Colonic mucosa (tissue), 4 donors: ENCODE measurements around the gene GMCL1. TPM values are rescaled to one million over a fixed set of nuclear protein-coding genes. Genes with fewer than 3 reads are reported as not detected.

Experiments used
- DNase-seq: peaks from one replicate; pipeline ENCODE4 v3.0.0-alpha.2; 2020
- H3K27ac ChIP-seq: fragments of 200-600 bp; one replicate; pipeline ENCODE4 v1.8.0; 2021
- H3K27me3 ChIP-seq: fragments of 200-600 bp; one replicate; pipeline ENCODE4 v1.8.0; 2021
- H3K36me3 ChIP-seq: fragments of 200-600 bp; one replicate; pipeline ENCODE4 v1.8.0; 2021
- H3K4me1 ChIP-seq: fragments of 200-600 bp; one replicate; pipeline ENCODE4 v1.8.0; 2021; ENCODE audit warnings: mild to moderate bottlenecking
- H3K4me3 ChIP-seq: fragments of 200-600 bp; one replicate; pipeline ENCODE4 v1.8.0; 2021
- H3K9ac ChIP-seq, 2 donors: one replicate each; pipeline ENCODE4 v1.7.0; 2013; ENCODE audit warnings: control low read depth in 2 of 2, low read depth in 2 of 2, low read length in 2 of 2
- H3K9me3 ChIP-seq: fragments of 200-600 bp; one replicate; pipeline ENCODE4 v1.8.0; 2021
- CTCF ChIP-seq: fragments of 200-600 bp; IDR thresholded peaks from one replicate; pipeline ENCODE4 v1.8.0; 2022; ENCODE audit warnings: antibody characterized with exemption, mild to moderate bottlenecking
- intact Hi-C: fragments of 100-400 bp; cut with DNase I; formaldehyde crosslinking; loops from one replicate; pipeline ENCODE4 v1.14.1; 2022
- total RNA-seq, 2 donors: library from RNA; stranded (reverse); fragmentation: NEBNext Ultra II Directional in 1 of 2; extraction: Animal tissue kit (Norgen Biotek cat#: 25700) in 1 of 2; gene quantifications; one replicate each; pipeline ENCODE4 v1.2.1, GENCODE V29; 2021
- donor health status: healthy.
- donor health status: DM: no; HTN: no; CAD: no.
- donor health status: DM: no; HTN: no; CAD: no.

Gene GMCL1
- total RNA-seq, 2 donors from 2014 or later = 20.3 to 20.4 TPM

- intact Hi-C loops = no loop called here
- no peak for DNase-seq
- Histone ChIP-seq H3K9ac (no peak overlapping the region), H3K27ac (no peak overlapping the region), H3K4me3 (no peak overlapping the region), H3K27me3 (no peaks in the 10 kb centered on the region), H3K36me3 (no peaks in the 10 kb centered on the region), H3K9me3 (no peaks in the 10 kb centered on the region), H3K4me1 (peaks cover 4% of the 10 kb centered on the region)
- no peak for TF ChIP-seq CTCF
Measured at GRCh38 chr2:69786052-69786560, 43.4 kb upstream of the GMCL1 start.

- no peaks in the 10 kb centered on the region for H3K36me3 ChIP-seq
Measured at GRCh38 chr2:69789175-69789721, 40.2 kb upstream of the GMCL1 start.

GRCh38 chr2:69789772-69790600, 39.5 kb upstream of the GMCL1 start:
- no peak overlapping the region for H3K4me3 ChIP-seq

More at GRCh38 chr2:69789175-69789721, 40.2 kb upstream of the GMCL1 start:
- Histone ChIP-seq H3K9me3 (no peaks in the 10 kb centered on the region), H3K4me1 (no peaks in the 10 kb centered on the region), H3K9ac (no peak overlapping the region), H3K4me3 (no peak overlapping the region), H3K27me3 (no peaks in the 10 kb centered on the region), H3K27ac (no peak overlapping the region)
- TF ChIP-seq CTCF = no peak
- intact Hi-C loops = no loop called here
- DNase-seq = no peak

GRCh38 chr2:69790601-69790959, 38.9 kb upstream of the GMCL1 start:
- Histone ChIP-seq H3K9ac (no peak overlapping the region), H3K27me3 (no peaks in the 10 kb centered on the region), H3K4me1 (no peaks in the 10 kb centered on the region), H3K36me3 (no peaks in the 10 kb centered on the region), H3K27ac (no peak overlapping the region), H3K9me3 (no peaks in the 10 kb centered on the region), H3K4me3 (no peak overlapping the region)
- no peak for DNase-seq
- no peak for TF ChIP-seq CTCF
- intact Hi-C loops = no loop called here

More at GRCh38 chr2:69789772-69790600, 39.5 kb upstream of the GMCL1 start:
- no peak for DNase-seq
- intact Hi-C loops = no loop called here
- no peak overlapping the region for H3K27ac ChIP-seq
- TF ChIP-seq CTCF = no peak
- H3K9ac ChIP-seq = no peak overlapping the region
- no peaks in the 10 kb centered on the region for H3K36me3 ChIP-seq
- H3K27me3 ChIP-seq = no peaks in the 10 kb centered on the region
- no peaks in the 10 kb centered on the region for H3K9me3 ChIP-seq
- H3K4me1 ChIP-seq = no peaks in the 10 kb centered on the region

GRCh38 chr2:69791045-69791444, 38.4 kb upstream of the GMCL1 start:
- no peak for DNase-seq
- Histone ChIP-seq H3K9me3 (no peaks in the 10 kb centered on the region), H3K27me3 (no peaks in the 10 kb centered on the region), H3K9ac (no peak overlapping the region), H3K4me1 (no peaks in the 10 kb centered on the region), H3K27ac (no peak overlapping the region), H3K4me3 (no peak overlapping the region), H3K36me3 (no peaks in the 10 kb centered on the region)
- TF ChIP-seq CTCF = no peak
- intact Hi-C loops = no loop called here
